Activated T-helper 17 cell treated with anti-CD3 and anti-CD28 coated beads, Interleukin-2, amount 50 U/mL, for 72 hours (primary cell): ENCODE data around the gene SPECC1. TPM values are rescaled to one million over a fixed set of nuclear protein-coding genes. Genes with fewer than 3 reads are reported as not detected.
A peak's percentile ranks its signal among the peaks of the same experiment; 100 is the strongest.
"Not testable (repeated sequence)": the region's sequence is repeated elsewhere in the genome, so short reads cannot be mapped to it uniquely, and the experiment has no call there.

ENCODE experiments used
- ATAC-seq: fragments of 150-1000 bp; cut with Tn5 transposase; replicated peaks from 2 replicates; pipeline ENCODE4 v1.10.0; 2021; ENCODE audit warnings: mild to moderate bottlenecking, moderate library complexity
- H3K27ac Mint-ChIP-seq: one replicate; pipeline ENCODE4 v1.8.0; 2022; ENCODE audit warnings: mixed read lengths
- H3K27me3 Mint-ChIP-seq: one replicate; pipeline ENCODE4 v1.8.0; 2022; ENCODE audit warnings: mixed read lengths
- H3K36me3 Mint-ChIP-seq: one replicate; pipeline ENCODE4 v1.8.0; 2022; ENCODE audit warnings: low read depth, mild to moderate bottlenecking, mixed read lengths
- H3K4me1 Mint-ChIP-seq: one replicate; pipeline ENCODE4 v1.8.0; 2022; ENCODE audit warnings: mixed read lengths
- H3K4me3 Mint-ChIP-seq: one replicate; pipeline ENCODE4 v1.8.0; 2022; ENCODE audit warnings: mild to moderate bottlenecking, mixed read lengths
- H3K9me3 Mint-ChIP-seq: one replicate; pipeline ENCODE4 v1.8.0; 2022; ENCODE audit warnings: mixed read lengths
- total RNA-seq, 2 donors: library from RNA; stranded (reverse); gene quantifications; one replicate each; pipeline ENCODE4 v1.2.3, GENCODE V29; 2022

Gene SPECC1
- total RNA-seq = 1 to 10 TPM; 5.7 to 9.6 TPM

- H3K36me3 Mint-ChIP-seq = no peaks in the 10 kb centered on the region
Observed at GRCh38 chr17:20009302-20010098, at the start of gene SPECC1. TSS of gene SPECC1 (plus strand) at chr17:20009359. CDS start at chr17:20096652, 87,293 bp downstream.

GRCh38 chr17:19962954-19963353, 46.2 kb upstream of the SPECC1 start:
- H3K4me3 Mint-ChIP-seq, H3K27me3 Mint-ChIP-seq, H3K27ac Mint-ChIP-seq, H3K9me3 Mint-ChIP-seq, ATAC-seq: not testable (repeated sequence)
- peaks cover 98% of the 10 kb centered on the region for H3K36me3 Mint-ChIP-seq
- H3K4me1 Mint-ChIP-seq = peaks cover 21% of the 10 kb centered on the region

More at GRCh38 chr17:20009302-20010098, at the start of gene SPECC1:
- Mint-ChIP-seq H3K9me3 (no peaks in the 10 kb centered on the region), H3K27ac (no peak within 1 kb of the TSS), H3K27me3 (peaks cover 31% of the 10 kb centered on the region), H3K4me1 (peaks cover 5% of the 10 kb centered on the region), H3K4me3 (peak within 1 kb of the TSS; percentile 88)
- peak; percentile 98 for ATAC-seq

GRCh38 chr17:19973156-19973555, 36.0 kb upstream of the SPECC1 start:
- Mint-ChIP-seq H3K36me3 (peaks cover 89% of the 10 kb centered on the region), H3K27me3 (no peaks in the 10 kb centered on the region), H3K4me1 (peaks cover 24% of the 10 kb centered on the region), H3K27ac (no peak overlapping the region), H3K4me3 (no peak overlapping the region), H3K9me3 (no peaks in the 10 kb centered on the region)
- ATAC-seq = no peak

GRCh38 chr17:19975601-19976000, 33.6 kb upstream of the SPECC1 start:
- Mint-ChIP-seq H3K4me1 (peaks cover 26% of the 10 kb centered on the region), H3K36me3 (peaks cover 68% of the 10 kb centered on the region), H3K4me3 (peak overlapping the region; percentile 96), H3K27me3 (no peaks in the 10 kb centered on the region), H3K9me3 (no peaks in the 10 kb centered on the region), H3K27ac (peak overlapping the region; percentile 68)
- no peak for ATAC-seq

- Mint-ChIP-seq H3K27ac (peak within 1 kb of the TSS; percentile 94), H3K36me3 (peaks cover 53% of the 10 kb centered on the region), H3K9me3 (no peaks in the 10 kb centered on the region), H3K4me1 (peaks cover 32% of the 10 kb centered on the region), H3K4me3 (peak within 1 kb of the TSS; percentile 96), H3K27me3 (no peaks in the 10 kb centered on the region)
- ATAC-seq = peak; percentile 83
Observed at GRCh38 chr17:19977293-19978208, 31.6 kb upstream of the SPECC1 start, which contains the start of gene AKAP10. TSS of gene AKAP10 (minus strand) at chr17:19977828. CDS start at chr17:19977679, 149 bp downstream.

GRCh38 chr17:19978209-19978802, 30.9 kb upstream of the SPECC1 start:
- Mint-ChIP-seq H3K27me3 (no peaks in the 10 kb centered on the region), H3K9me3 (no peaks in the 10 kb centered on the region), H3K36me3 (peaks cover 46% of the 10 kb centered on the region), H3K4me3 (peak overlapping the region; percentile 96), H3K4me1 (peaks cover 32% of the 10 kb centered on the region), H3K27ac (peak overlapping the region; percentile 94)
- peak; percentile 14 for ATAC-seq

GRCh38 chr17:19978805-19979211, 30.4 kb upstream of the SPECC1 start:
- Mint-ChIP-seq H3K4me3 (peak overlapping the region; percentile 96), H3K27me3 (no peaks in the 10 kb centered on the region), H3K4me1 (peaks cover 27% of the 10 kb centered on the region), H3K36me3 (peaks cover 41% of the 10 kb centered on the region), H3K27ac (peak overlapping the region; percentile 94), H3K9me3 (no peaks in the 10 kb centered on the region)
- ATAC-seq = no peak

GRCh38 chr17:19979917-19980770, 29.0 kb upstream of the SPECC1 start:
- H3K27ac Mint-ChIP-seq = peak overlapping the region; percentile 36
- H3K36me3 Mint-ChIP-seq = peaks cover 27% of the 10 kb centered on the region
- H3K9me3 Mint-ChIP-seq = no peaks in the 10 kb centered on the region
- peaks cover 23% of the 10 kb centered on the region for H3K4me1 Mint-ChIP-seq
- ATAC-seq = no peak
- H3K4me3 Mint-ChIP-seq = no peak overlapping the region
- H3K27me3 Mint-ChIP-seq = no peaks in the 10 kb centered on the region

GRCh38 chr17:19986941-19987861, 22.0 kb upstream of the SPECC1 start:
- no peaks in the 10 kb centered on the region for H3K9me3 Mint-ChIP-seq

GRCh38 chr17:19987897-19988296, 21.3 kb upstream of the SPECC1 start:
- Mint-ChIP-seq H3K4me1 (no peaks in the 10 kb centered on the region), H3K27me3 (peaks cover 4% of the 10 kb centered on the region), H3K9me3 (no peaks in the 10 kb centered on the region), H3K27ac (no peak overlapping the region), H3K36me3 (no peaks in the 10 kb centered on the region), H3K4me3 (no peak overlapping the region)
- ATAC-seq = no peak

More at GRCh38 chr17:19986941-19987861, 22.0 kb upstream of the SPECC1 start:
- no peak overlapping the region for H3K27ac Mint-ChIP-seq
- no peaks in the 10 kb centered on the region for H3K36me3 Mint-ChIP-seq
- H3K4me3 Mint-ChIP-seq = no peak overlapping the region
- H3K27me3 Mint-ChIP-seq = peaks cover 4% of the 10 kb centered on the region
- ATAC-seq = no peak
- H3K4me1 Mint-ChIP-seq = peaks cover 2% of the 10 kb centered on the region

- Mint-ChIP-seq H3K4me1 (no peaks in the 10 kb centered on the region), H3K27ac (no peak overlapping the region), H3K4me3 (no peak overlapping the region), H3K36me3 (no peaks in the 10 kb centered on the region), H3K9me3 (no peaks in the 10 kb centered on the region), H3K27me3 (peaks cover 4% of the 10 kb centered on the region)
- ATAC-seq = no peak
Observed at GRCh38 chr17:19991252-19991885, 17.8 kb upstream of the SPECC1 start.
